Myocyte (in vitro differentiated cells): ENCODE measurements around the gene EPSTI1. TPM values are rescaled to one million over a fixed set of nuclear protein-coding genes. Genes with fewer than 3 reads are reported as not detected.
A peak's percentile ranks its signal among the peaks of the same experiment; 100 is the strongest.
"Not testable (repeated sequence)": the region's sequence is repeated elsewhere in the genome, so short reads cannot be mapped to it uniquely, and the experiment has no call there.

Source experiments
- DNase-seq: peaks from one replicate; pipeline ENCODE4 v3.0.0-alpha.2; 2012; ENCODE audit warnings: low read depth
- total RNA-seq: library from RNA; depleted of rRNA; stranded (reverse); fragments of >200 nt; gene quantifications from 2 replicates; pipeline ENCODE4 v1.2.3, GENCODE V29; 2014

Gene EPSTI1
- total RNA-seq, 1 donor from 2014 or later, result 5.5 TPM

DNA sequence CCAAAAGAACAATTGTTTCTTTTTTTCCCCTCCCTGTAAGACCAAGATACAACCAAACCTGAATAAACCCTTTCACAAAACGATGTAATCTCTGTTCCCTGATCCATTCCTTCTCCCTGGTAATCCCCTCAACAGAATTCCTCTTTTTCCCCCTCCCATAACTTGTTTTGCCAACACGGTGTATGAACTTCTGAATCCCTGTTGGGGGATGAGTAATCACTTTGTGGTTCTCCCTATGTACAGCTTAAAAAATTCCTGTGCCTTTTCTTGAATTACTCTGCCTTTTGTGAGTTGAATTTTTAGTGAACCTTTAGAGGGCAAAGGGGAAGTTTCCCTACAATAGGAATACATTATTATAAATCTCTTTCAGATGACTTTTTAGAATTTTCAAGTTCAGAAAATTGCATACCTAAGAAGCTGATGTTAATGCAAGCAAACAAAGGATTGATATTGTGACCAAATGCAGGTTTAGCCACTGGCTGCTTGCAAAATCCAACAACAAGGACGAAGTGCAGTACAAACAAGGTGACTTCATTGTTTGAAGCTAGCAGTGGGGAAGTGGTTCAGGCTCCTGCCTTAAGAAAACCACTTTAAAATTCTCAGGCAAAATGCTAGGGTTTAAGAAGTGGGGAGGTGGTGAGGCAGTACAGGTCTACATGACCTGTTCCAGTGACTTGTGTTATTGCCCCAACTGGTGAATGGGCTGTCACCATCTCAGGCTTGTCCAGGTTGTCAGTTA is 15.0 kb upstream of the EPSTI1 start:
- no peak for DNase-seq

DNA sequence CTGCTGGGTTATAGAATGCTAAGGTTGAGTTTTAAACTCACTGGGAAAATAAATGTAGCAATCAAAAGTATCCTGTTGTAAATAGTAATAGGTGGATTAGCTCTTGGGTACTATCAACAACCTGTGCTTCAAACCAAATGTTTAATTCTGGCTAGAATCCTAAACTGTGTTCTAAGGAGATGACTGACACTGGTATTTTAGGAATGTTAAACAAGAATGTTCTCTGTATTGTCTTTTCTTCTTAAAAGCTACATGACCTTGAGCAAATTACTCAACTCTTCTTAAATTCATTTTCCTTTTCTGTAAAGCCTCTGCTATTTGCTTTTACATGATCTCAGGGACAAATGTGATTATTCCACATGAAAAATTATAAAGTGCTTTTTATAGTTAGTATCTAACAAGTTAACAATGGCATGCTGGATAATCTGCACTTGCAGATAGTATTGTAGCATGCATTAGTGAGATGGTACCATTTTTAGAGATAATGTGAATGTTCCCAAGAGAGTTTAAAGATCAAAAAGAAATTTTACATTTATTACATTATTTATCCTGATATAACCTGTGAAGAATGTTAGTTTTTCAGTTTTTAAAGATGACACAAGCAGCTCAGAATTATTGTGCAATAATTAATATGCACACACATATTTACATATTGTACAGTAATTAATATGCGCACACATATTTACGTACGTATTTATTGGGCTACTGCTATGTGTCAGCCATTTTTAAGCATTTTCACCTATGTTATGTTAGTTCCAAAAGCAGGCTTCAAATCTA is 13.6 kb upstream of the EPSTI1 start:
- peak; percentile 31 for DNase-seq

DNA sequence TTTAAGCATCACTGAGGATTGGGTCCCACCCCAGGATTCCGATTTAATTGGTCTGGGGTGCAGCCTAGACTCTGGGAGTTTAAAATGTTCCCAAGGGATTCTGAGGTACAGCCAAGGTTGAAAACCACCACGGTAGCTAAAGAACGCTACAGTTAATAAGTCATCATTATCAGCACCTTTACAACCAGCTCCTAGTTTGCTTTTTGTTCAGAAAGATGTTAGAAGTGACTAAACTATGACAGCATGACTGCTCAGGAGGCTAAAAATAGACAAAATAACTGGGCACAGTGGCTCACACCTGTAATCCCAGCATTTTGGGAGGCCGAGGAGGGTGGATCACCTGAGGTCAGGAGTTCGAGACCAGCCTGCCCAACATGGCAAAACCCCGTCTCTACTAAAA is 11.7 kb upstream of the EPSTI1 start:
- DNase-seq, result no peak

DNA sequence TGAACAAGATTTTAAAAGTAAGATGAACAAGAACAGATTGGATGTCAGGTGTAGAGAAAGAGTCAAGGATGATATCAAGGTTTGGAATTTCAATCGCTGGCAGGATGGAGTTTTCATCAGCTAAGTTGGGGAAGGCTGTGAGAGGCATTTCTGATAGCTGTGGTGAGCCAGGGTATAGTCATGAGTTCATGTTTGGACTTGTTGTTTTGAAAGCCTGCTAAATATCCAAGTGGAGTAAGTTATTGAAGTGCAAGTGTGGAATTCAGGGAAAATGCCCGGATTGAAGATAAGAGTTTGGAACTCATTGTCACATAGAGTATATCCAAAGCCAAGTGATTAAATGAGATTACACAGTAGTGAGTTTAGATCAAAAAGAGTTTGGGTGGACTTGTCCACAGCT is 11.0 kb upstream of the EPSTI1 start:
- no peak for DNase-seq

DNA sequence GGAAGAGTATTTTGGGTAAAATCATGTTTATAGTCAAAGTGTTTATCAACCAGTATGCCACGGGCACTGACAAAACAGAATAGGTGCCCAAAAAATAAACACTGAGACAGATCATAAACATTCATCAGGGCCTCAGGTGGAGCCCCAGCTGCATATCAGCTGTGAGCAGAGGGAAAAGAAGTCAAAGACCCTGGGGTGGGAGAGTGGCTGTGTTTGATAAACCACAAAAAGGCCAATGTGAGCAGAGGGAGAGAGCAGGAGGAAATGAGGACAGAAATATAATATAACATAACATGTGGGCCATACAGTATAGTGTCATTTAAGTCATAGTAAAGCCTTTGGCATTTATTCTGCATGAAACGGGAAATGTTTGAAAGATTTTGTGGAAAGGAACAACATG is 10.0 kb upstream of the EPSTI1 start:
- no peak for DNase-seq

DNA sequence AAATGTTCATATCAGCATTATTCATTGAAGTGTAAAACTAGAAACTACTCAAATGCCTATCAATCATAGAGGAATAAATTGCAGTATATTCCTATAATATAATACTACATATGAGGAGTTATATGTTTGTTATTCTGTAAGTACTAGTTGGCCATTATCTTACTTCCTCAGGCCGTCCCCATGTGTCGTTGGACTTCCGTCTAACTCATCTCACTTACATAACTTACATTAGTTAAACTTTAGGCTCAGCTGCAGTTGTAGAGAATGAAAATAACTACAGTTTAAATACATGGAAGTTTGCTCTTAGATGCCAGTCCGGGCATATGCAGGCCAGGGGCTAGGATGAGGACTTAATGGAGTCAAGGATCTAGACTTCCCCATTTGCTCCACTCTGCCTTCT is 8.6 kb upstream of the EPSTI1 start:
- DNase-seq, result no peak

DNA sequence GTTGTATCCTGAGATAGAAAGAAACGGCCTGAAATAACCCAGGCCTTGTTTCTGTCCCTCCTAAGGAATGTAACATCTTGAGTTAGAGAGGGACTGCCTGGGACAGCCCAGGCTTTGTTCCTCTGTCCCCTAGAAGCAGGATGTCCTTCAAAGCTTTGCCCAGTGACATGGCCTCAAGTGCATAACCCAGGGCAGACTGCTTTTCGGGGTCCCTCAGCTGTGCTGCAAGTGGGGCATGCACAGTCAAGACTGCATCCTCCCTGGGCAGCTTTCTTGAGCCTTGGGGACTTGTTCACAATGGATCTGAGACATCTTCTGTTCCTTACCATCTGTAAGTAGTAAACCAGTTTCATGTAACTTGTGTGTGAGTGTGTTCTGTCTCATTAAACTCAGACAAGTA is 7.5 kb upstream of the EPSTI1 start:
- no peak for DNase-seq

DNA sequence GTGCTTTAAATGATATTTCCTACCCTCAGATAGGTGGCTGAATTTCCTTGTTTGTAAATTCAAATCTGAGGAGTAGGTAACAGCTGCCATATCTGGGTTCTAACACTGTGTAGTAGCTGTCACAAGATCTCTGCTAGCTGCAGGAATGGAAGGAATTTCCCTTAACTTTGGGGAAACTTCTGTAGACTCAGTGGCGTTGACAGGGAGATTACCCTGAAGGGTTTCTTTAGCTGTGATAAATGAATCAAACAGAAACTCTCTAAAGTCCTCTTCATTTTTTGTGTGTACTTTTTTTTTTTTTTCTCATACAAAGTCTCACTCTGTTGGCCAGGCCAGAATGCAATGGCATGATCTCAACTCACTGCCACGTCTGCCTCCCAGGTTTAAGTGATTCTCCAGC is 5.3 kb upstream of the EPSTI1 start:
- DNase-seq, result peak; percentile 26

DNA sequence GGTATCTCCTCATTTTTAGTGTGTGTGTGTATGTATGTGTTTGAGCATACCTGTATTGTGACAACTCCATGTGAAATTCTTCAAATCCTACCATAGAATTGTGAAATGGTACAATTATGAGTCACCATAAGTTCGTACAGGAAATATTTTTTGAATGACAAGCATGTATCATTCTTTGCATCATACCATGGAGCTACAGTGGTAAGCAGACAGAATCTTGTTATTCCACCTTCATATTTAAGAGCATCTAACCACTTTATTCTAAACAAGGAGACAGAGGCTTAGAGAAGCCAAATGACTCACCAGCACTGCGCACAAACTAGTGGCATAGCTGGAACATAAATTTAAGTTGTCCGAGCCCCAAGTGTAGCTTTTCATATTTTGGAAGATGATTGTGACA is 4.5 kb upstream of the EPSTI1 start:
- DNase-seq, result no peak

DNA sequence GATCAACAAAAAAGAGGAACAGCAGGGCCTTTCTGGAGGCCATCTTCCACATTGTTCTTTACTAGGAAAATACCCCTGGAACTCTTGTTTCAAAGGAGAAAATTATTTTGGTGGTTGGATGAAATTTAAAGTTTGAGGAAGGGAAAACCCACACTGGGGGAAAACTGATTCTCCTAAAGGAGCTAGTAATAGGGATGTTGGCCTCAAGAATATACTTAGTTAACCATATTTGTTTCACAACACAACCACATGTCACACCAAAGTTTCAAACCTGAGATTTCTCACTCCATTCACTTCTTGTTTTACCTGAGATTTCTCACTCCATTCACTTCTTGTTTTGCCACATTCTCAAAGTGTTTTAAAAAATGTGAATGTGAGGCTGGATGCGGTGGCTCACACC is 2.8 kb upstream of the EPSTI1 start:
- DNase-seq, result no peak

DNA sequence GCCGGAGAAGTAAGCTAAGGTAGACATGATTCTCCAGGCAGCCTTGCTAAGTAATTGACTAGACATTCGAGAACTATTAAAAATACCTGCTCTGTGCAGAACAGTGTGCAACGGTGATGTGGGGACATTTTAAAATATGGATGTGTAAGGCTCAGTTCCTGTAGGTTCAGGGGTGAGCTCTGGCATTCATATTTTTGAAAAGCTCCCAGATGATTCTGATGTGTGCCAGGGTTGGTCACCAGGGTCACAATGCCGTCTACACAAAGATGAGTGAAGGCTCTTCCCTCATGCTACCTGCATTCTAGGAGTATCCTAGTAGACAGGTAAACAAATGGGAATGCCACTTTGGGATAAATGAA is 702 bp upstream of the EPSTI1 start:
- no peak for DNase-seq

DNA sequence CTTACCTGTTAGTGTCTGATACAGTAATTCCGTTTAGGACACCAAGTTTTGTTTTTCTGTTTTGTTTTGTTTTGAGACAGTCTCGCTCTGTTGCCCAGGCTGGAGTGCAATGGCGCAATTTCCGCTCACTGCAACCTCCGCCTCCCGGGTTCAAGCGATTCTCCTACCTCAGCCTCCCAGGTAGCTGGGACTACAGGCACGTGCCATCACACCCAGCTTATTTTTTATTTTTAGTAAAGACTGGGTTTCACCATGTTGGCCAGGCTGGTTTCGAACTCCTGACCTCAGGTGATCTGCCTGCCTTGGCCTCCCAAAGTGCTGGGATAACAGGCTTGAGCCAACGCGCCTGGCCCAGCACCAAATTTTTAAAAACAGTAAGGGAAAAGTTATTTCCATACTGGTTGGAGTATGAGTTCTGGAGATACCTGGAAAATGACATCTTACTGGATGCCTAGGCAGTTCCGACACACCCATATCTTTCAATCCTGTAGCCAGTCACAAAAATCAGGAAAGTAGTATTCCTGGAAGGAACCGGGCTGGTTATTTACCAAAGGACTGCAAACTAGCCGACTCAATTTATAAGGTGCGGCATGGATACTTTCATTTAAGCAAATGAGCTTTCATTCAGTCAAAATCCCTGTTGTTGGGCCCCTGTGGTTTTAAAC is 676 bp downstream of the EPSTI1 start:
- not testable (repeated sequence) for DNase-seq

DNA sequence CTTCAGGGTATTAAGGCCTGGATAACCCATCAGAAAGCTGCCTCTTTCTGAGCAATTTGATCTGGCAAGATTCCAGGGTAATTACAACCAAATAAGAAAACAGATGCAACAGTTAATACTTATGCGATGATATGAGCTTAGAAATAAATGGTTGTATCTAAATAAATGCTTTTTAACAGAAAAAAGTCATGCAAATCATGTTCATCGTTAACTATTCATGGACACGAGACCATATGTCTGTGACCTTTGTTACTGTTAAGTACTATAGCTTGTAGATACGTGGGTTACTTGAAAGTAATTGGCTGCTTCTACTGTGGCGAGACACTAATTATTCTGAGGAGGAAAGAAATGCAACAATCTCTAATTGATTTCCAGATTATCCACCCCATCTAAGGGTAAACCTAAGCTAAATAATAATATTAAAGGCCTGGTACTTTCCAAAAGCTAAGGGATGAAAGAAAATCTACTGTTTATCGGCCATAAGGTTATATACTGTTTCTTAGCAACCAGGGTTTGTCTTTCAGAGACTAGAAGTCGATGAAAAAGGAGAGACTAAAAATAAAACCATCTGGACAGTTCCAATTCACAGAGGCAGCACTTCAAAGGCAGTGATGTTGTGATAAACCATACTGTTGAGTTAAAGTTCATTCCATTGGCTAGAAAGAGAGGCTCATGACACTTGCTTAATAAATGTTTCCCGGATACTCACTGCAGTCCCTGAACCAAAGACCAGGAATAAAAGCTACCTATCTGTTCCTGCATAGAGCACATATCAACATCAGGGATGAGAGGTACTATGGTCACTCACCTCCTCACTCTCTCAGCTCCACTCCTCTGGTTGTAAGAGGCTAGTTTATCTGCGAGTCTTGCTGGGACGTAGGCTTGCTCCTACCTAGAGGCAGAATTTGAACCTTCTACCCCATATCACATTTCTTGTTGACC is 1.5 kb downstream of the EPSTI1 start:
- DNase-seq, result no peak

DNA sequence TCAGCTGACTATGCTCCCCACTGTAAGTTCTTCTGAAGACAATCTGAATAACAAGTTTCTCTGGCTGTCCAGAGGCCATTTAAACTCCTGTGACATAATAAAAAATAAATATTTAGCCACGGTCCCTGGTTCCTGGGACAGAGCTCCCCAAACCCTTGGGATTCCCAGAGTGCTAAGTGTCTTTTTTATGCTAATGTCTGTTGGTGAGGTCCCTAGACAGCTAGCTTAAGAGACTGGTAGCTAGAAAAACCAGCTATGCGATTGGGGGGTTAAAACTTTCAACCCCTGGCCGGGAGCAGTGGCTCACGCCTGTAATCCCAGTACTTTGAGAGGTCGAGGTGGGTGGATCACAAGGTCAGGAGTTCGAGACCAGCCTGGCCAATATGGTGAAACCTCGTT is 5.9 kb downstream of the EPSTI1 start:
- no peak for DNase-seq

DNA sequence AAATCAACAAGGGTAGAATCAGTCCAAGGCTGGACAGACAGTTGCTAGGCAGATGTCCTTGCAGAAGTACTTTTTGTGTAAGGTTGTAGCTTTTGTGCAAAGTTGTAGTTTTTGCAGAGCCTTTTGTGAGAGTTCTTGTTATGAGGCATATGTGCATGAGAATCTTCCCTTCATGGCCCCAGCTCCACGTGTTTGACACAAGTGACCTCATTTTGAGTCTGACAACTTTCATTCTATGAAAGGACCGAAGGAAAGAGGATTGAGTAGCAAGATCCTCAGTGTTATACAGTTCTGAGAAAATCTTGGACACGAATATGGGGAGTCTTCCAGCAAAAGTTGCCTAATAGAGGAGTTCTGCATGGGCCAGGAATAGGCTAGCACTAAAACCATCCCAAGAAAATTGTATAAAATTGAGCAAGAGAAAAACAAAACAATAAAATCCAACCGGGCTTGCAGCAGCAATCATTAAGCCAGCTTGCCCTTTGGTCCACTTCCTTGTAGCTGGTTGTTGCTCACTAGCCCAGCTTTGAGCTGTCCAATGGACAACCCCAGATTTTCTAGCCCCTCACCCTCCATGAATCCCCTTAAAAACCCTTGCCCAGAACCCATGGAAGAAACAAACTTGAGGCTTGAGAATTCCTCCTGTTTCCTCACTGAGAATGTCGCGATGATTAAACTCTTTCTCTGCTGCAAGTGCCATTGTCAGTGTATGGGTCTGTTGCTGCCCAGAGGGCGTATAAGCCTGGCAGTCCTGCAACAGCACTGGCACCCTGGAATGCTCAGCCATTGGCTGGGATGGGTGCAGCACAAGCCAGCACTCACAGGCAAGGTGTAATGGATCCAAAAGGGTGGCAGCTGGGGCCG is 6.5 kb downstream of the EPSTI1 start:
- no peak for DNase-seq

DNA sequence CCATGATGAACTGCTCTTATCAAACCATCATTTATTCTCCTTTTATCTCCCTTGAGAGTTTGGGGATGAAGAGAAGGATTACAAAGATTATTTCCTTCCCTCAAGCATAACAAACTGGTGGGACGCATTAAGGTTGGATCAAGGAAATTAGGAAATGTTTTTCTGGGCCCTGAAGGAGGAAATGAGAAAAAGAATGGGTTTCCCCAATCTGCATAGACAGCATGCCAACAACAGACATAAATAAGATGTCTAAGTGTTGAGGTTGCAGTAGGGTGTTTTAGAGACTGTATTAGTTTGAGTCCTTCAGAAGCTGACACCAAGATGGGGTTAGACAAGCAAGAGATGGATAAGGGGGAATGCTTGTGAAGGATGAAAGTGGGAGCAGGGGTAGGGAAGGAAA is 7.3 kb downstream of the EPSTI1 start:
- no peak for DNase-seq

DNA sequence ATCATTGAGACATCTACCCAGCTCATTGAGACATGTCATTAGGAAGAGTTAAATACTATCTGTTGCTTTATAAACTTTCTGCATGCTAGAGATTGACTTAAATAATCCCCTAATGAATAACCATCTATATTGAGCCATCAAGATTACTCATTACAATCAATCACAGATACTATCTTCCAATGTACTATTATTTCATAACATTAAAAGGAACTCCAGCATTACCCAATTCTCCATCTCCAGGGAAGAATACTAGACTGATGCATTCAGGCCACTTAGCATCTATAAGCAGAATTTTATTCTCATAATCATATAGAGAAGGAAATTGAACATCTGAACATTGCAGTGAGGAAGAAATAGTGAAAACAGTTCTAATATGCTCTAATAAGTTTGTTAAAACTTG is 8.0 kb downstream of the EPSTI1 start:
- no peak for DNase-seq

DNA sequence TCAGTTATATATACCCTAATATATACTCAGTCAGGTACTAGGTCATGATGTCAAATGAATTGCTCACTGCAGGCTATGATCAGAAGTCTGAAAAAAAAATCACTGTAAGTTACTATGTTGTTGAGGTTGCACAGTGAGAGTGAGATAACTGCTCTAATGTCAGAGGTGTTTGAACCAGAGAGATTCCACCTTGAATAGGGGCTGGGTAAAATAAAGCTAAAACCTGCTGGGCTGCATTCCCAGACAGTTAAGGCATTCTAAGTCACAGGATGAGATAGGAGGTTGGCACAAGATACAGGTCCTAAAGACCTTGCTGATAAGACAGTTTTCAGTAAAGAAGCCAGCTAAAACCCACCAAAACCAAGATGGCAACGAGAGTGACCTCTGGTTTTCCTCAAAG is 10.2 kb downstream of the EPSTI1 start:
- DNase-seq, result no peak

DNA sequence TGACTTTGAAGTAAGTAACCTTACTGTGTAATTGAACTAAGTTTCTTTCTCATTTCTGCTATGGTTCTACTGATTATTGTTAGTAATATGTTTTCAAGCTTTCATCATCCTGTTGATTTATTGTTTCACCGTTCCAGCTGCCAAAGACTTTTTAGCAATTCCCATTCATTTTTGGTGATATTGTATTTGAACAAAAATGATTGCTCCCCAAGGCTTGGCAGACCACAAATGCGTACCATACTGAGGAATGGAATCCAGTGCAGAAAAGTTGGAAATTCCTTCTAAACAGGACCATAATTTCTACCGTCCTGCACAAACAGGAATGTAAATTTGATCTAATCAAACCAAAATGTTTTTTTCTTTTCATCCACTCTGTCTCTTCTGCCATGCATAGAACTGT is 10.7 kb downstream of the EPSTI1 start:
- DNase-seq, result no peak

DNA sequence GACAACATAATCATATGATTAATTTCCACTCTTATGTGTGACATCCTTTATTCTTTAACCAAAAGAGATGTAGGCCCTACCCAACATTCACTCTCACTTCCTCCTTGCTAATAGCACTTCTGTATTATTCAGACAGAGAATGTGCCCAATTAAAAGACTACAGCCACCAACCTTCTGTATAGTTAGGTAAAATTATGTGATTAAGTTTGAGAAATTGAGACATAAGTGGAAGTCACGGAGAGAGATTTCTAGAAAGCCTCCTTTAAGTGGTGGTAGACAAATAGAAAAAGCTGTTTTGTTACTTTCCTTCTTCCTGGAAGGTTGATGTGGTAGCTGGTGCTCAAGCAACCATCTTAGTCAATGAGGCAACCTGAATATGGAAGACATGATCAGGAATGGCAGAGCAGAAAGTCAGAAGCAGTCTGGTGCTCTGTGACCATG is 14.8 kb downstream of the EPSTI1 start:
- DNase-seq, result no peak
